Body of pancreas (tissue), 4 donors: ENCODE data around the gene NFIC. TPM values are rescaled to one million over a fixed set of nuclear protein-coding genes. Genes with fewer than 3 reads are reported as not detected.
"Not testable (repeated sequence)": the region's sequence is repeated elsewhere in the genome, so short reads cannot be mapped to it uniquely, and the experiment has no call there.

Experiments
- ATAC-seq: fragments of 150-250 bp; one replicate; pipeline ENCODE4 v1.9.1; 2016
- DNase-seq, 4 donors: peaks; one replicate each; pipeline ENCODE4 v3.0.0-alpha.2; 2019
- H3K27ac ChIP-seq, 4 donors: fragments of 200-600 bp; sonication (generic); 1 replicate in 3 of 4; 2 replicates in 1 of 4; pipeline versions ENCODE4 v1.5.1 to v1.6.1; 2016 to 2019; ENCODE audit warnings: mild to moderate bottlenecking in 1 of 4, mixed read lengths in 1 of 4, moderate library complexity in 1 of 4
- H3K27me3 ChIP-seq, 2 donors: fragments of 200-600 bp; sonication (generic); one replicate each; pipeline ENCODE4 v1.6.0; 2016; ENCODE audit warnings: mild to moderate bottlenecking in 1 of 2
- H3K36me3 ChIP-seq, 2 donors: fragments of 200-600 bp; sonication (generic); replicated peaks in 1 of 2; 2 replicates each; pipeline ENCODE4 v1.5.1; 2016; ENCODE audit warnings: low read depth in 2 of 2; ENCODE audit not compliant: insufficient read depth in 1 of 2
- H3K4me1 ChIP-seq: fragments of 200-600 bp; sonication (generic); one replicate; pipeline ENCODE4 v1.6.0; 2016
- H3K4me3 ChIP-seq, 2 donors: fragments of 200-600 bp; sonication (generic); 1 replicate in 1 of 2; 2 replicates in 1 of 2; pipeline ENCODE4 v1.5.1; 2016 to 2019
- H3K9me3 ChIP-seq, 3 donors: fragments of 200-600 bp; sonication (generic); 1 replicate in 2 of 3; 2 replicates in 1 of 3; pipeline ENCODE4 v1.5.1; 2016
- POLR2A ChIP-seq, 3 donors: fragments of 450-650 bp; IDR thresholded peaks; one replicate each; pipeline ENCODE4 v1.6.1; 2016; ENCODE audit warnings: antibody characterized with exemption in 3 of 3, mild to moderate bottlenecking in 2 of 3
- WGBS, 2 donors: methylation state at CpG; one replicate each; pipeline ENCODE4 v1.1.5; 2017; 5-methylcytosine and 5-hydroxymethylcytosine counted together
- intact Hi-C: fragments of 100-400 bp; cut with DNase I; formaldehyde crosslinking; loops from one replicate; pipeline ENCODE4 v1.15.1; 2023
- total RNA-seq, 2 donors: library from RNA; depleted of rRNA; stranded (reverse); fragments of >200 nt; gene quantifications; one replicate each; pipeline ENCODE4 v1.1.0, GENCODE V29; 2016
- TF ChIP-seq, protein P1 (sequence below), 7 experiments: fragments of 450-650 bp in 4 of 7; fragments of 200-600 bp in 3 of 7; sonication (generic) in 3 of 7; IDR thresholded peaks; one replicate each; pipeline ENCODE4 v1.5.1; 2016 to 2019; ENCODE audit warnings: antibody characterized with exemption in 7 of 7

NFIC gene
- total RNA-seq, 2 donors from 2014 or later: 178 to 186 TPM

DNA sequence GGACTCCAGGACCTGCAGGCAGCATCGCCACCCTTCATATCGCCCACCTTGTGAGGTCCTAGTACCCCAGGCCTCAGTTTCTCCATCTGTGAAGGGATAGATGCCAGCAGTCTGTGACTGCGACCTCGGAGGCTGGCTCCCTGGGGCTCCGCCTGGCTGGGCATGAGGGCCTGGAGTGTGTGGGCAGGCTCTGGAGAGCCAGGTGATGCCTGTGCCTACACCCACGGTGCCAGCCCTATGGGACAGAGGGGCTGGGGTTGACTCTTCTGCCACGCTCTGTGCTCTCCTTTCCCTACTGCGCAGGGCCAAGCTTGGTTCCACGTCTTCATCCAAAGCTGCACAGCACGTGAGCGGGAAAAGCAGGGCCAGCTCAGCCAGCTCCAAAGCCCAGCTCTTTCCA is 26.0 kb upstream of the NFIC start:
- Histone ChIP-seq H3K27me3 (no peaks in the 10 kb centered on the region), H3K9me3 (no peaks in the 10 kb centered on the region), H3K4me3 (no peak overlapping the region), H3K36me3 (no peaks in the 10 kb centered on the region), H3K27ac (peak overlapping the region in 1 of 4 donors; percentile 20), H3K4me1 (peaks cover 67% of the 10 kb centered on the region)
- DNase-seq: no peak
- intact Hi-C loops: no loop called here
- no peak for TF ChIP-seq POLR2A (IDR thresholded peaks at IDR 0.05)
- TF ChIP-seq, protein P1, sequence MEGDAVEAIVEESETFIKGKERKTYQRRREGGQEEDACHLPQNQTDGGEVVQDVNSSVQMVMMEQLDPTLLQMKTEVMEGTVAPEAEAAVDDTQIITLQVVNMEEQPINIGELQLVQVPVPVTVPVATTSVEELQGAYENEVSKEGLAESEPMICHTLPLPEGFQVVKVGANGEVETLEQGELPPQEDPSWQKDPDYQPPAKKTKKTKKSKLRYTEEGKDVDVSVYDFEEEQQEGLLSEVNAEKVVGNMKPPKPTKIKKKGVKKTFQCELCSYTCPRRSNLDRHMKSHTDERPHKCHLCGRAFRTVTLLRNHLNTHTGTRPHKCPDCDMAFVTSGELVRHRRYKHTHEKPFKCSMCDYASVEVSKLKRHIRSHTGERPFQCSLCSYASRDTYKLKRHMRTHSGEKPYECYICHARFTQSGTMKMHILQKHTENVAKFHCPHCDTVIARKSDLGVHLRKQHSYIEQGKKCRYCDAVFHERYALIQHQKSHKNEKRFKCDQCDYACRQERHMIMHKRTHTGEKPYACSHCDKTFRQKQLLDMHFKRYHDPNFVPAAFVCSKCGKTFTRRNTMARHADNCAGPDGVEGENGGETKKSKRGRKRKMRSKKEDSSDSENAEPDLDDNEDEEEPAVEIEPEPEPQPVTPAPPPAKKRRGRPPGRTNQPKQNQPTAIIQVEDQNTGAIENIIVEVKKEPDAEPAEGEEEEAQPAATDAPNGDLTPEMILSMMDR (IDR thresholded peaks at IDR 0.05): no peak
- no peak for ATAC-seq
- WGBS, 2 donors: 84 to 88% methylated on average over 7 to 11 of the region's 11 CpGs

DNA sequence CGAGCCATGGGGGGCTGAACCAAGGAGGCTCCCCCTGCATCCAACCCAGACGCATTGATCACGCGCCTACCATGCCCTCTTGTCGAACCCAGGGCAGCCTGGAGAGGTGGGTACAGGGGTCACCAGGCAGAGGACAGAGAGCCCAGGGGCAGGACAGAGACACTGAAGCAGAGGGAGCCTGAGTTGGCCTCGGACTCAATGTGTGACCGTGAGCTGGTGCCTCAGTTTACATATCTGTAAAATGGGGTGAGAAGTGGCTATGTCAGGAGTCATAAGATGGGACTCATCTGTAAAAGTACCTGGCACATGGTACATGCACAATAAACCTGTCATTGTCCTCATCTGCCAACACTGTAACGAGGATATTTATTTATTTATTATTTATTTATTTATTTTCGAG is 24.1 kb upstream of the NFIC start:
- Histone ChIP-seq H3K4me3 (no peak overlapping the region), H3K9me3 (no peaks in the 10 kb centered on the region), H3K36me3 (no peaks in the 10 kb centered on the region), H3K4me1 (peaks cover 66% of the 10 kb centered on the region), H3K27me3 (no peaks in the 10 kb centered on the region), H3K27ac (peak overlapping the region in 1 of 4 donors; percentile 98)
- 67 to 77% methylated on average over 9 of the region's 9 CpGs for WGBS, 2 donors
- DNase-seq (no peak), ATAC-seq (no peak)
- no peak for TF ChIP-seq POLR2A (IDR thresholded peaks at IDR 0.05)
- TF ChIP-seq, protein P1 (IDR thresholded peaks at IDR 0.05): no peak
- intact Hi-C loops: no loop called here

DNA sequence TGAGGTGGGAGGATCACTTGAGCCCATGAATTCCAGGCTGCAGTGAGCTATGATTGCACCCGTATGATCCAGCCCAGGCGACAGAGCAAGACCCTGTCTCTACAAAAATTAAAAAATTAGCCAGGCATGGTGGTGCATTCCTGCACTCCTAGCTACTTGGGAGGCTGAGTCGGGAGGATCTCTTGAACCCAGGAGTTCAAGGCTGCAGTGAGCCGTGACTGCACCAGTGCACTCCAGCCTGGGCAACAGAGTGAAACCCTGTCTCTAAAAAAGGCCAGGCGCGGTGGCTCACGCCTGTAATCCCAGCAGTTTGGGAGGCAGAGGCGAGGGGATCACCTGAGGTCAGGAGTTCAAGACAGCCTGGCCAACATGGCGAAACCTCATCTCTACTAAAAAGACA is 23.4 kb upstream of the NFIC start:
- Histone ChIP-seq H3K4me1 (peaks cover 66% of the 10 kb centered on the region), H3K27ac (peak overlapping the region; percentile 90 to 99 (median 96))
- DNase-seq, H3K36me3 ChIP-seq, ATAC-seq, H3K4me3 ChIP-seq, H3K9me3 ChIP-seq, H3K27me3 ChIP-seq, intact Hi-C loops: not testable (repeated sequence)
- whole genome bisulfite sequencing, 2 donors: 83% methylated on average over 9 of the region's 9 CpGs

DNA sequence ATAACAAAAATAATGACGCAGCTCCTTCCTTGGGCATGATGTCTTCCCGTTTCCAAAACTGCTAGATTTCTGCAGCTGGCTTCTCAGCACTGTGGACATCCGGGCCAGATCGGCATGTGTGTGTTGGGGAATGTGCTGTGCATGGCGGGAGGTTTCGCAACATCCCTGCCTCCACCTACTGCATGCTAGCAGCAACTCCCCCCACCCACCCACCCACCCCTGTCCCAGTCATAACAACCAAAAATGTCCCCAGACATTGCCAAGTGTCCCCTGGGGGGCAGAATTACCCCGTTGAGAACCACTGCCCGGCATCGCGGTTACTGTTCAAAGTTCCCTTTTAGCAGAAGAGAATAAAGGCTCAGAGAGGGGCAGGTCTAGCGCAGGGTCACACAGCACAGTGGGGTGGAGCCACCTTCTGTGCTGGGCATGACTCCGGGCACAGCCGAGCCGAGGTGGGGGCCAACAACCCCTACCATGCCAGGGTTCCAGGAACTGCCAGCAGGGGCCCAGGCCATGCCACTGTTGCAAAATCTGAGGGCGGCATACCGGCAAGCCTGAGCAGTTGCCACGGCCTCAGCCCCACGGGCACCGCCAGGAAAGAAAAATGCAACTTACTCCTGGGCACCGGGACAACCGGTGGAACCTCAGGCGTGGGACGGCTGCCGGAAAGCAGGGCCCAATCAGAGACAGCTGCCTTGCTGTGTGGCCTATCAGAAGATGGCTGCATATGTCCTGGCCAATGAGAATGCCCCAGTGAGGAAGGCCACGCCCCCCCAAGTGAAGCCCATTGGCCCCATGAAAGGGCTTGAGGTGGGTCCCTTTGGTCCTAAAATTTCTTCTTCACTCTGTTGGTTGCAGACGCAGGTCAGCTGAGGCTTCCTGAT is 22.5 kb upstream of the NFIC start:
- H3K4me3 ChIP-seq: no peak overlapping the region
- 5 to 10% methylated on average over 8 to 26 of the region's 26 CpGs for WGBS, 2 donors
- ATAC-seq: peak; percentile 77
- H3K27ac ChIP-seq: peak overlapping the region; percentile 90 to 99 (median 96)
- TF ChIP-seq, protein P1 (IDR thresholded peaks at IDR 0.05): peak in 4 of 7 experiments; percentile 10 to 35 (median 31)
- TF ChIP-seq POLR2A (IDR thresholded peaks at IDR 0.05): peak in 2 of 3 donors; percentile 63
- H3K27me3 ChIP-seq: no peaks in the 10 kb centered on the region
- H3K36me3 ChIP-seq: no peaks in the 10 kb centered on the region
- DNase-seq: peak; percentile 90 to 95 (median 94)
- no peaks in the 10 kb centered on the region for H3K9me3 ChIP-seq
- peaks cover 67% of the 10 kb centered on the region for H3K4me1 ChIP-seq
- intact Hi-C loops: no loop called here

DNA sequence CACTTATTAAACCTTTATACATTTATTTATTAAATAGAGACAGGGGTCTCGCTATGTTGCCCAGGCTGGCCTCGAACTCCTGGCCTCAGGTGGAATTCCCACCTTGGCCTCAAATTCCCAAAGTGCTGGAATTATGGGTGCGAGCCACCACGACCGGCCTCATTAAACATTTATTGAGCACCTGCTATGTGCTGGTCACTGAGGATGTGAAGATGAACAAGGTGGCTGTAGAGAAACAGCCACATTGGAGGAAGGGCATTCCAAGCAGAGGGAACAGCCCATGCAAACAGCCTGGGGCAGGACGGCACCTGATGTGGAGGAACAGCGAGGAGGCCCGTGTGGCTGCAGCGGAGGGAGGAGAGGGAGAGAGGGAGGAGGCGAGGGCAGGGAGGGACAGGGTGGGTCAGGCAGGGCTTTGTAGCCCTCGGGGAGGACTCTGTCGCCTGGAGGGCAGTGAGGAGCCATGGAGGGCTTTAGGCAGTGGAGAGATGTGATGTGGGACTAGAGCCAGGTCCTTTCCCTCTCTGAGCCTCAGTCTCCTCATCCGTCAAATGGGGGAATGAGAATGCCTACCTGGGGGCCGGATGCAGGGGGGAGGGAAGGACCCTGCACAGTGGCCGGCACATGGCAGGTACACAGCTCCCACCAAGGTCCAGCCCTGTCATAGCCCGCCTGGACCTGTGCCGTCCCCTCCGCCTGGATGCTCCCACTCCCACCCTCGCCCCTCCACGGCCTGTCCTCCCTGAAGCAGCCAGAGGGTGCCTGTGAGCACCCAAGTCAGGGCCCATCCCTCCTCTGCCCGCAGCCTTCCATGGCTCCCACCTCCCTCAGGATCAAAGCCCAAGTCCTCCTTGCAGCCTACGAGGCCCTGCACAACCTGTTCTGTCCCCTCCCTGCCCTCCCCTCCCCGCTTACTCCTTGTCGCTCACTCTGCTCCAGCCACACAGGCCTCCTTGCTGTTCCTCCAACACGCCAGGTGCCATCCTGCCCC is 21.5 kb upstream of the NFIC start:
- WGBS, 2 donors: 88 to 89% methylated on average over 17 to 25 of the region's 25 CpGs

More for the DNA sequence above, 21.5 kb upstream of the NFIC start:
- DNase-seq: peak in 1 of 4 donors; percentile 34
- Histone ChIP-seq H3K4me1 (peaks cover 74% of the 10 kb centered on the region), H3K27me3 (no peaks in the 10 kb centered on the region), H3K27ac (peak overlapping the region; percentile 90 to 99 (median 96)), H3K9me3 (no peaks in the 10 kb centered on the region), H3K4me3 (no peak overlapping the region), H3K36me3 (no peaks in the 10 kb centered on the region)
- no peak for ATAC-seq
- intact Hi-C loops: no loop called here
- no peak for TF ChIP-seq POLR2A (IDR thresholded peaks at IDR 0.05)
- TF ChIP-seq, protein P1 (IDR thresholded peaks at IDR 0.05): no peak
